Measurements from ENCODE around the gene NKX2-8.

- no peak for TF ChIP-seq ZSCAN5A (CRISPR knock-in tag; IDR thresholded peaks at IDR 0.05; ENCODE audit: borderline replicate concordance)
- no peak for TF ChIP-seq CTCF (CRISPR knock-in tag; IDR thresholded peaks at IDR 0.05)
- TF ChIP-seq SNAPC5 (CRISPR knock-in tag; IDR thresholded peaks at IDR 0.05; ENCODE audit: borderline replicate concordance) = no peak
- no peak for TF ChIP-seq SP1 (IDR thresholded peaks at IDR 0.05)
- no peak for TF ChIP-seq SP1 (CRISPR knock-in tag; IDR thresholded peaks at IDR 0.05)
- TF ChIP-seq STAG1 (CRISPR knock-in tag; IDR thresholded peaks at IDR 0.05) = no peak
- no peak for TF ChIP-seq ZNF501 (CRISPR knock-in tag; IDR thresholded peaks at IDR 0.05)
- no peak for TF ChIP-seq KLF6 (CRISPR knock-in tag; IDR thresholded peaks at IDR 0.05)
- TF ChIP-seq, protein P1, sequence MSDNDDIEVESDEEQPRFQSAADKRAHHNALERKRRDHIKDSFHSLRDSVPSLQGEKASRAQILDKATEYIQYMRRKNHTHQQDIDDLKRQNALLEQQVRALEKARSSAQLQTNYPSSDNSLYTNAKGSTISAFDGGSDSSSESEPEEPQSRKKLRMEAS (IDR thresholded peaks at IDR 0.05) = no peak
- TF ChIP-seq ZNF7 (CRISPR knock-in tag; IDR thresholded peaks at IDR 0.05) = no peak
- no peak for TF ChIP-seq ZNF354B (CRISPR knock-in tag; IDR thresholded peaks at IDR 0.05)
- TF ChIP-seq TAF1 (CRISPR knock-in tag; IDR thresholded peaks at IDR 0.05) = no peak
- TF ChIP-seq, protein P2, sequence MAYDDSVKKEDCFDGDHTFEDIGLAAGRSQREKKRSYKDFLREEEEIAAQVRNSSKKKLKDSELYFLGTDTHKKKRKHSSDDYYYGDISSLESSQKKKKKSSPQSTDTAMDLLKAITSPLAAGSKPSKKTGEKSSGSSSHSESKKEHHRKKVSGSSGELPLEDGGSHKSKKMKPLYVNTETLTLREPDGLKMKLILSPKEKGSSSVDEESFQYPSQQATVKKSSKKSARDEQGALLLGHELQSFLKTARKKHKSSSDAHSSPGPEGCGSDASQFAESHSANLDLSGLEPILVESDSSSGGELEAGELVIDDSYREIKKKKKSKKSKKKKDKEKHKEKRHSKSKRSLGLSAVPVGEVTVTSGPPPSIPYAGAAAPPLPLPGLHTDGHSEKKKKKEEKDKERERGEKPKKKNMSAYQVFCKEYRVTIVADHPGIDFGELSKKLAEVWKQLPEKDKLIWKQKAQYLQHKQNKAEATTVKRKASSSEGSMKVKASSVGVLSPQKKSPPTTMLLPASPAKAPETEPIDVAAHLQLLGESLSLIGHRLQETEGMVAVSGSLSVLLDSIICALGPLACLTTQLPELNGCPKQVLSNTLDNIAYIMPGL (CRISPR knock-in tag; IDR thresholded peaks at IDR 0.05; ENCODE audit: borderline replicate concordance in 1 of 2, low read depth in 1 of 2) = no peak
- TF ChIP-seq NR2F1 (CRISPR knock-in tag; IDR thresholded peaks at IDR 0.05) = no peak
- TF ChIP-seq KAT8 (CRISPR knock-in tag; IDR thresholded peaks at IDR 0.05) = no peak
These were observed 444 bp upstream of the NKX2-8 start for GRCh38 chr14:36582874-36583241.
